Mucosa of stomach (tissue), 1 donor: ENCODE measurements around the gene PGAM4.
"Not testable (repeated sequence)": the region's sequence is repeated elsewhere in the genome, so short reads cannot be mapped to it uniquely, and the experiment has no call there.

Experiments
- H3K27me3 ChIP-seq: one replicate; pipeline ENCODE4 v1.7.0; 2013; ENCODE audit warnings: mild to moderate bottlenecking, low read length; ENCODE audit not compliant: control insufficient read depth, insufficient read depth
- H3K36me3 ChIP-seq: one replicate; pipeline ENCODE4 v1.7.0; 2013; ENCODE audit warnings: low read length; ENCODE audit not compliant: control insufficient read depth, insufficient read depth
- H3K4me1 ChIP-seq: one replicate; pipeline ENCODE4 v1.7.0; 2013; ENCODE audit warnings: mild to moderate bottlenecking, low read length; ENCODE audit not compliant: control insufficient read depth, insufficient read depth
- H3K4me3 ChIP-seq: one replicate; pipeline ENCODE4 v1.7.0; 2013; ENCODE audit warnings: low read length
- H3K9ac ChIP-seq: one replicate; pipeline ENCODE4 v1.7.0; 2013; ENCODE audit warnings: mild to moderate bottlenecking, low read length, moderate library complexity
- H3K9me3 ChIP-seq: one replicate; pipeline ENCODE4 v1.7.0; 2013; ENCODE audit warnings: mild to moderate bottlenecking, low read length, moderate library complexity; ENCODE audit not compliant: control insufficient read depth
- donor health status: Pancreatic carcinoma.

PGAM4 gene

DNA sequence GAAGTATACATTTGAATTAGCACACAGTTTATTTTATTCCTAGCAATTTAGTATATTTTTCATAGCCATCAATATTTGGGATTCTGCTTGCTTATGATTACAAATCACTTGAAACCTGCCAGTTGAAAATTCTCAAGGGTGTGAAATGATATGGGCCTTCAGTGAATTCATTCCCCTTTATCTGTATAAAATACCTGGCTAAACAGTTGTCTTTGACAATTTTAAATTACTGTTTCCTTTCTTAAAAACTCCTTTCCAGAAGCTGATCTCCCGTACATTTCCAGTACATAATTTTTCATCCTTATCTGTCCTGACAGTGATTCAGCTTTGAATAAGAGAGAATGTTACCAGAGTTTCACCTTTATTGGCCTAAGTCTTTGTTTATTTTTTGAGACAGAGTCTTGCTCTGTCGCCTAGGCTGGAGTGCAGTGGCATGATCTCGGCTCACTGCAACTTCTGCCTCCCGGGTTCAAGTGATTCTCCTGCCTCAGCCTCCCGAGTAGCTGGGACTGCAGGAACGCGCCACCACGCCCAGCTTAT, 45.0 kb downstream of the PGAM4 start:
- H3K36me3 ChIP-seq: no peaks in the 10 kb centered on the region
- no peaks in the 10 kb centered on the region for H3K9me3 ChIP-seq
- no peaks in the 10 kb centered on the region for H3K27me3 ChIP-seq
- H3K4me1 ChIP-seq: peaks cover 3% of the 10 kb centered on the region
- H3K9ac ChIP-seq: no peak overlapping the region
- no peak overlapping the region for H3K4me3 ChIP-seq

DNA sequence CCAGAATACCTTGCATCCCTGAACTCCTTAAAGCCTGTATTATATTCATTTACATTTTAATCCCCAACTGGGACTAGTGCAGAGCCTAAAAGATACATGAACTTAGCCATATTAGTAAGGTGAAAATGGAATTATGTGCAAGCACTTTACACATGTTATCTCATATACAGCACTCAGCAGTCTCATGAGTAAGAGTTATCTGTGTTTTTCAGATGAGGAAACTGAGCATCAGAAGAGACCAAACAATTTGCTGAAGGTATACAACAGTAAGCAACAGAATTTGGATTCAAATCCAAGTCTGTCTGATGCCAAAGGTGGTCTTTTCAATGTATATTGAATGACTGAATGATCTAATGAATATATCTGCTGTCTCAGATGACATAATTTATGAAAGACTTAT, 46.7 kb downstream of the PGAM4 start:
- peaks cover 3% of the 10 kb centered on the region for H3K4me1 ChIP-seq
- no peaks in the 10 kb centered on the region for H3K9me3 ChIP-seq
- H3K36me3 ChIP-seq: no peaks in the 10 kb centered on the region
- no peaks in the 10 kb centered on the region for H3K27me3 ChIP-seq
- H3K4me3 ChIP-seq: no peak overlapping the region
- H3K9ac ChIP-seq: no peak overlapping the region

DNA sequence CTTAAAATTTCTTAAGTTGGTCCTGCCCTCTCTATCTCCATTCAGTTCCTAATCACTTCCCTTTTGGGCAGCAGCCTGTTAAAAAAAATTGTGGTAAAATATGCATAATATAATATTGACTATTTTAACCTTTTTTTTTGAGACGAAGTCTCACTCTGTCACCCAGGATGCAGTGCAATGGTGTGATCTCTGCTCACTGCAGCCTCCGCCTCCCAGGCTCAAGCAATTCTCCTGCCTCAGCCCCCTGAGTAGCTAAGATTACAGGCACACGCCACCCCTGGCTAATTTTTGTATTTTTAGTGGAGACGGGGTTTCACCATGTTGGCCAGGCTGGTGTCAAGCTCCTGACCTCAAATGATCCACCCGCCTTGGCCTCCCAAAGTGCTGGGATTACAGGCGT, 50.1 kb downstream of the PGAM4 start:
- not testable (repeated sequence) for H3K4me3 ChIP-seq, H3K27me3 ChIP-seq, H3K9me3 ChIP-seq, H3K4me1 ChIP-seq, H3K36me3 ChIP-seq, H3K9ac ChIP-seq

DNA sequence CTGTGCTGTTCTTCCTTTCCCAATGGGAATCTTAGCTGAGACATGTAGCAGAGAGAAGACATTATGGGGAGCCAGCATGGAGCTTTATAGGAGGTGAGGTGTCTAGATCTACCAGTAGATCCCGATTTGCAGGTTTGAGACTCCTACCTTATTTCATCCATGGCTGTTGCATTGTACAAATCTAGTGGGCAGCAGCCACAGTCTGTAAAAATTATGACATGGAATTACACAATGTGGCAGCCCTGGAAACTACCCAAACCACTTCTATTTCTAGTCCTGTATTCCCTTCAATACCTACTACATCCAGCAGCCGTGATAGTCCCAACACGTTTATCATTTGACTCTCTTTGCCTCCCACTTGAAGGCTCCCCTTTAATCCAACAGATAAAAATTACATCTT, 50.9 kb downstream of the PGAM4 start:
- Histone ChIP-seq H3K9ac (no peak overlapping the region), H3K36me3 (no peaks in the 10 kb centered on the region), H3K4me3 (no peak overlapping the region), H3K4me1 (peaks cover 3% of the 10 kb centered on the region), H3K9me3 (no peaks in the 10 kb centered on the region), H3K27me3 (no peaks in the 10 kb centered on the region)
